ENCODE results near the gene HAL.

GRCh38 chr12:95942101-95942523, 54.0 kb downstream of the HAL start:
- TF ChIP-seq ATF3 (IDR thresholded peaks at IDR 0.05) (no peak), POLR2AphosphoS5 (IDR thresholded peaks at IDR 0.05; ENCODE audit: low read depth, low read length) (no peak), POLR2A (IDR thresholded peaks at IDR 0.05; ENCODE audit: borderline replicate concordance, extremely low read depth, insufficient read depth, insufficient read length) (no peak), ZFX (IDR thresholded peaks at IDR 0.05) (no peak), ELF1 (IDR thresholded peaks at IDR 0.05; ENCODE audit: borderline replicate concordance, low read depth) (no peak), EZH2phosphoT487 (IDR thresholded peaks at IDR 0.05; ENCODE audit: borderline replicate concordance) (no peak), CBX3 (IDR thresholded peaks at IDR 0.05; ENCODE audit: low read depth) (no peak), RAD21 (IDR thresholded peaks at IDR 0.05; ENCODE audit: low read depth) (no peak), SRF (IDR thresholded peaks at IDR 0.05; ENCODE audit: low read depth) (no peak), ZNF274 (IDR thresholded peaks at IDR 0.05; ENCODE audit: low read depth, low read length) (no peak), YY1 (IDR thresholded peaks at IDR 0.05; ENCODE audit: extremely low read depth, insufficient replicate concordance, low read depth, low read length) (no peak), SIN3A (IDR thresholded peaks at IDR 0.05; ENCODE audit: low read depth) (peak; percentile 17; the same call in 1 of the 2 replicates)
- TF ChIP-seq, protein P1, sequence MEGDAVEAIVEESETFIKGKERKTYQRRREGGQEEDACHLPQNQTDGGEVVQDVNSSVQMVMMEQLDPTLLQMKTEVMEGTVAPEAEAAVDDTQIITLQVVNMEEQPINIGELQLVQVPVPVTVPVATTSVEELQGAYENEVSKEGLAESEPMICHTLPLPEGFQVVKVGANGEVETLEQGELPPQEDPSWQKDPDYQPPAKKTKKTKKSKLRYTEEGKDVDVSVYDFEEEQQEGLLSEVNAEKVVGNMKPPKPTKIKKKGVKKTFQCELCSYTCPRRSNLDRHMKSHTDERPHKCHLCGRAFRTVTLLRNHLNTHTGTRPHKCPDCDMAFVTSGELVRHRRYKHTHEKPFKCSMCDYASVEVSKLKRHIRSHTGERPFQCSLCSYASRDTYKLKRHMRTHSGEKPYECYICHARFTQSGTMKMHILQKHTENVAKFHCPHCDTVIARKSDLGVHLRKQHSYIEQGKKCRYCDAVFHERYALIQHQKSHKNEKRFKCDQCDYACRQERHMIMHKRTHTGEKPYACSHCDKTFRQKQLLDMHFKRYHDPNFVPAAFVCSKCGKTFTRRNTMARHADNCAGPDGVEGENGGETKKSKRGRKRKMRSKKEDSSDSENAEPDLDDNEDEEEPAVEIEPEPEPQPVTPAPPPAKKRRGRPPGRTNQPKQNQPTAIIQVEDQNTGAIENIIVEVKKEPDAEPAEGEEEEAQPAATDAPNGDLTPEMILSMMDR (IDR thresholded peaks at IDR 0.05 in 2 of 3, conservative IDR thresholded peaks at IDR 0.05 in 1 of 3; ENCODE audit: borderline replicate concordance in 1 of 3, insufficient read depth in 1 of 3, low read depth in 2 of 3, low read length in 2 of 3), result no peak
- TF ChIP-seq, protein P2, sequence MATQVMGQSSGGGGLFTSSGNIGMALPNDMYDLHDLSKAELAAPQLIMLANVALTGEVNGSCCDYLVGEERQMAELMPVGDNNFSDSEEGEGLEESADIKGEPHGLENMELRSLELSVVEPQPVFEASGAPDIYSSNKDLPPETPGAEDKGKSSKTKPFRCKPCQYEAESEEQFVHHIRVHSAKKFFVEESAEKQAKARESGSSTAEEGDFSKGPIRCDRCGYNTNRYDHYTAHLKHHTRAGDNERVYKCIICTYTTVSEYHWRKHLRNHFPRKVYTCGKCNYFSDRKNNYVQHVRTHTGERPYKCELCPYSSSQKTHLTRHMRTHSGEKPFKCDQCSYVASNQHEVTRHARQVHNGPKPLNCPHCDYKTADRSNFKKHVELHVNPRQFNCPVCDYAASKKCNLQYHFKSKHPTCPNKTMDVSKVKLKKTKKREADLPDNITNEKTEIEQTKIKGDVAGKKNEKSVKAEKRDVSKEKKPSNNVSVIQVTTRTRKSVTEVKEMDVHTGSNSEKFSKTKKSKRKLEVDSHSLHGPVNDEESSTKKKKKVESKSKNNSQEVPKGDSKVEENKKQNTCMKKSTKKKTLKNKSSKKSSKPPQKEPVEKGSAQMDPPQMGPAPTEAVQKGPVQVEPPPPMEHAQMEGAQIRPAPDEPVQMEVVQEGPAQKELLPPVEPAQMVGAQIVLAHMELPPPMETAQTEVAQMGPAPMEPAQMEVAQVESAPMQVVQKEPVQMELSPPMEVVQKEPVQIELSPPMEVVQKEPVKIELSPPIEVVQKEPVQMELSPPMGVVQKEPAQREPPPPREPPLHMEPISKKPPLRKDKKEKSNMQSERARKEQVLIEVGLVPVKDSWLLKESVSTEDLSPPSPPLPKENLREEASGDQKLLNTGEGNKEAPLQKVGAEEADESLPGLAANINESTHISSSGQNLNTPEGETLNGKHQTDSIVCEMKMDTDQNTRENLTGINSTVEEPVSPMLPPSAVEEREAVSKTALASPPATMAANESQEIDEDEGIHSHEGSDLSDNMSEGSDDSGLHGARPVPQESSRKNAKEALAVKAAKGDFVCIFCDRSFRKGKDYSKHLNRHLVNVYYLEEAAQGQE (IDR thresholded peaks at IDR 0.05; ENCODE audit: low read depth), result no peak
